HepG2 (cell line): Measurements from ENCODE around the gene UBR4. TPM values are rescaled to one million over a fixed set of nuclear protein-coding genes. Genes with fewer than 3 reads are reported as not detected.

ENCODE experiments used
- ATAC-seq: fragments of 200-7000 bp; cut with Tn5 transposase; 3 replicates; pipeline ENCODE4 v1.9.1; 2020; ENCODE audit warnings: mild to moderate bottlenecking, moderate library complexity
- BruUV-seq: library from RNA; stranded (reverse); fragments of 400-500 nt; replicated peaks from 2 replicates; lab custom pipeline; 2021; lab: Mats Ljungman, UMichigan
- CTCF ChIA-PET: fragments of 300-600 bp; formaldehyde crosslinking; extraction: SDS; loops from one replicate; lab custom pipeline; 2021; ENCODE audit warnings: low total read pairs, inconsistent platforms, low intra/inter-chr PET ratio; lab: Yijun Ruan, JAX
- POLR2A ChIA-PET: fragments of 350-600 bp; sonication (Branson Sonifier 250); formaldehyde crosslinking; loops from one replicate; lab custom pipeline; 2020; ENCODE audit warnings: antibody characterized with exemption, inconsistent platforms; lab: Yijun Ruan, JAX
- DNase-seq: peaks from one replicate; pipeline ENCODE4 v3.0.0-alpha.2; 2015; ENCODE audit warnings: low spot score
- FAIRE-seq: peaks from 3 replicates; lab custom pipeline; 2011; peaks lifted over from hg19 to GRCh38; lab: Jason Lieb, UNC
- H2AFZ ChIP-seq: one replicate; pipeline ENCODE4 v1.6.1; 2011; ENCODE audit warnings: low read length, inconsistent platforms
- H3K27ac ChIP-seq: fragments of 300-600 bp; 3 replicates; pipeline ENCODE4 v1.8.0; 2011; ENCODE audit warnings: mixed run types, mild to moderate bottlenecking, mixed read lengths, low read length, inconsistent platforms; ENCODE audit not compliant: insufficient read depth; ENCODE audit errors: extremely low read length
- H3K27me3 ChIP-seq, 2 experiments: fragments of 200-600 bp in 1 of 2; 2 replicates in 1 of 2; 3 replicates in 1 of 2; pipeline versions ENCODE4 v1.6.0 to v1.8.0; 2011; ENCODE audit warnings: low read length in 2 of 2, mild to moderate bottlenecking in 2 of 2, moderate library complexity in 2 of 2, inconsistent platforms in 1 of 2; ENCODE audit not compliant: insufficient read depth in 2 of 2, control insufficient read depth in 1 of 2
- H3K36me3 ChIP-seq, 2 experiments: fragments of 200-600 bp in 1 of 2; replicated peaks in 1 of 2; 2 replicates in 1 of 2; 3 replicates in 1 of 2; pipeline versions ENCODE4 v1.5.1 to v1.8.0; 2011; ENCODE audit warnings: low read length in 2 of 2, inconsistent platforms in 1 of 2; ENCODE audit not compliant: insufficient read depth in 2 of 2, control insufficient read depth in 1 of 2
- H3K4me1 ChIP-seq: 2 replicates; pipeline ENCODE4 v1.5.1; 2012; ENCODE audit warnings: low read length, inconsistent platforms; ENCODE audit not compliant: insufficient read depth
- H3K4me2 ChIP-seq: 2 replicates; pipeline ENCODE4 v1.6.0; 2011; ENCODE audit warnings: low read depth, low read length, inconsistent platforms
- H3K4me3 ChIP-seq, 3 experiments: fragments of 200-600 bp in 1 of 3; sonication (generic), shearing (Covaris generic) in 1 of 3; replicated peaks in 1 of 3; 2 replicates each; pipeline ENCODE4 v1.5.1; 2011 to 2016; ENCODE audit warnings: low read length in 3 of 3, inconsistent platforms in 2 of 3, low read depth in 2 of 3, mild to moderate bottlenecking in 2 of 3, control low read depth in 1 of 3, mixed read lengths in 1 of 3; ENCODE audit not compliant: insufficient read depth in 1 of 3
- H3K79me2 ChIP-seq: one replicate; pipeline ENCODE4 v1.6.1; 2011; ENCODE audit warnings: low read length, inconsistent platforms; ENCODE audit not compliant: insufficient read depth
- H3K9ac ChIP-seq: 2 replicates; pipeline ENCODE4 v1.6.0; 2011; ENCODE audit warnings: mild to moderate bottlenecking, low read depth, low read length, inconsistent platforms; ENCODE audit not compliant: insufficient read depth
- H3K9me3 ChIP-seq: 2 replicates; pipeline ENCODE4 v1.5.1; 2012; ENCODE audit warnings: mild to moderate bottlenecking, low read length
- H4K20me1 ChIP-seq: 2 replicates; pipeline ENCODE4 v1.6.0; 2011; ENCODE audit warnings: inconsistent platforms, mild to moderate bottlenecking, low read length, moderate library complexity; ENCODE audit not compliant: insufficient read depth
- AKAP8 ChIP-seq: sonication (generic); formaldehyde crosslinking; IDR thresholded peaks from 2 replicates; pipeline ENCODE4 v1.5.1; 2020; ENCODE audit warnings: mild to moderate bottlenecking, missing genetic modification reagents
- ATF6 ChIP-seq: sonication (generic); formaldehyde crosslinking; conservative IDR thresholded peaks from 2 replicates; pipeline ENCODE4 v1.4.0; 2020; ENCODE audit warnings: missing genetic modification reagents
- FOSL2 ChIP-seq: sonication (generic); formaldehyde crosslinking; IDR thresholded peaks from 2 replicates; pipeline ENCODE4 v1.4.0; 2020; ENCODE audit warnings: missing genetic modification reagents
- FOXP1 ChIP-seq, 2 experiments: fragments of 450-650 bp in 1 of 2; IDR thresholded peaks; 2 replicates each; pipeline ENCODE4 v1.6.1; 2017 to 2018; ENCODE audit warnings: antibody characterized with exemption in 1 of 2
- GABPA ChIP-seq, 2 experiments: IDR thresholded peaks; 2 replicates each; pipeline ENCODE4 v1.6.1; 2011 to 2016; ENCODE audit warnings: low read depth in 2 of 2, low read length in 1 of 2, missing biosample characterization in 1 of 2, missing genetic modification characterization in 1 of 2
- HNRNPL ChIP-seq: fragments of 200-400 bp; formaldehyde crosslinking; IDR thresholded peaks from 2 replicates; pipeline ENCODE4 v1.6.1; 2017; ENCODE audit warnings: mild to moderate bottlenecking, low read depth, low read length
- NFYC ChIP-seq: IDR thresholded peaks from 2 replicates; pipeline ENCODE4 v1.6.1; 2016; ENCODE audit warnings: missing genetic modification reagents, missing compliant biosample characterization
- NR2F2 ChIP-seq: IDR thresholded peaks from 2 replicates; pipeline ENCODE4 v1.6.1; 2012; ENCODE audit warnings: low read depth, inconsistent platforms, borderline replicate concordance
- RFXAP ChIP-seq: sonication (generic); formaldehyde crosslinking; IDR thresholded peaks from 2 replicates; pipeline ENCODE4 v1.4.0; 2020; ENCODE audit warnings: missing genetic modification reagents, borderline replicate concordance
- SOX13 ChIP-seq, 3 experiments: fragments of 450-650 bp in 1 of 3; sonication (generic) in 1 of 3; formaldehyde crosslinking in 1 of 3; IDR thresholded peaks in 2 of 3; conservative IDR thresholded peaks in 1 of 3; 2 replicates each; pipeline versions ENCODE4 v1.5.0 to v1.6.1; 2016 to 2020; ENCODE audit warnings: antibody characterized with exemption in 1 of 3, mild to moderate bottlenecking in 1 of 3, missing compliant biosample characterization in 1 of 3, missing genetic modification reagents in 1 of 3, moderate library complexity in 1 of 3
- SP1 ChIP-seq, 2 experiments: fragments of 450-650 bp in 1 of 2; sonication (generic) in 1 of 2; formaldehyde crosslinking in 1 of 2; IDR thresholded peaks; 2 replicates each; pipeline versions ENCODE4 v1.4.0 to v1.6.1; 2016 to 2020; ENCODE audit warnings: missing genetic modification reagents in 1 of 2
- ZBTB38 ChIP-seq: sonication (generic); formaldehyde crosslinking; IDR thresholded peaks from 2 replicates; pipeline ENCODE4 v1.5.1; 2020; ENCODE audit warnings: mild to moderate bottlenecking, missing genetic modification reagents
- ZNF232 ChIP-seq: sonication (generic); formaldehyde crosslinking; IDR thresholded peaks from 2 replicates; pipeline ENCODE4 v1.4.0; 2020; ENCODE audit warnings: missing genetic modification reagents, borderline replicate concordance
- ZNF460 ChIP-seq: sonication (generic); formaldehyde crosslinking; IDR thresholded peaks from 2 replicates; pipeline ENCODE4 v1.5.1; 2020; ENCODE audit warnings: missing genetic modification reagents, mild to moderate bottlenecking, borderline replicate concordance
- ZNF788 ChIP-seq: sonication (generic); formaldehyde crosslinking; IDR thresholded peaks from 2 replicates; pipeline ENCODE4 v1.5.0; 2020; ENCODE audit warnings: mild to moderate bottlenecking, missing genetic modification reagents, borderline replicate concordance
- ZZZ3 ChIP-seq: sonication (generic); formaldehyde crosslinking; IDR thresholded peaks from 2 replicates; pipeline ENCODE4 v1.4.0; 2020; ENCODE audit warnings: missing genetic modification reagents, mild to moderate bottlenecking, borderline replicate concordance
- WGBS: methylation state at CpG from one replicate; pipeline ENCODE4 v1.1.6; 2017; ENCODE audit warnings: low lambda C conversion rate; 5-methylcytosine and 5-hydroxymethylcytosine counted together
- in situ Hi-C: cut with HindIII; loops from 2 replicates; pipeline ENCODE4 v1.10.0; 2017; ENCODE audit warnings: low pct_unique_long_range_greater_than_20kb; ENCODE audit not compliant: extremely low pct_ligation_motif_present
- intact Hi-C: fragments of 100-400 bp; cut with micrococcal nuclease; formaldehyde crosslinking; loops from one replicate; pipeline ENCODE4 v1.10.0; 2022; ENCODE audit not compliant: unreplicated experiment
- polyA plus RNA-seq, 8 experiments: library from polyadenylated mRNA; depleted of rRNA in 3 of 8; stranded (reverse) in 7 of 8; unstranded in 1 of 8; fragments of >200 nt; fragmentation: Illumina TruSeq in 4 of 8; extraction: Trizol in 4 of 8; gene quantifications; 2 replicates each; pipeline versions ENCODE4 v1.2.1 to v1.2.3, GENCODE V29; 2011 to 2016; ENCODE audit warnings: low read depth in 4 of 8, missing spikeins in 1 of 8, mixed read lengths in 1 of 8; ENCODE audit not compliant: insufficient read depth in 1 of 8
- total RNA-seq, 5 experiments: library from RNA; depleted of rRNA; stranded (reverse); fragments of >200 nt; fragmentation: Illumina TruSeq; extraction: Trizol; gene quantifications; 2 replicates each; pipeline ENCODE4 v1.2.3, GENCODE V29; 2016; ENCODE audit warnings: low read depth in 1 of 5
- TF ChIP-seq, protein P1 (sequence below): IDR thresholded peaks from 2 replicates; pipeline ENCODE4 v1.6.1; 2016; ENCODE audit warnings: mild to moderate bottlenecking, missing biosample characterization, missing genetic modification reagents
- TF ChIP-seq, protein P2 (sequence below): sonication (generic); formaldehyde crosslinking; IDR thresholded peaks from 2 replicates; pipeline ENCODE4 v1.4.0; 2020; ENCODE audit warnings: mild to moderate bottlenecking, missing genetic modification reagents

The UBR4 gene
- total and polyA plus RNA-seq, 2 of the 13 experiments (the other 11 are each of a cell fraction or from before 2014, with no cell fraction given) = 59.1 to 106 TPM

- no peak for TF ChIP-seq RFXAP (CRISPR knock-in tag)
Measured at GRCh38 chr1:19220991-19221390, 10.9 kb upstream of the UBR4 start (continued).

DNA sequence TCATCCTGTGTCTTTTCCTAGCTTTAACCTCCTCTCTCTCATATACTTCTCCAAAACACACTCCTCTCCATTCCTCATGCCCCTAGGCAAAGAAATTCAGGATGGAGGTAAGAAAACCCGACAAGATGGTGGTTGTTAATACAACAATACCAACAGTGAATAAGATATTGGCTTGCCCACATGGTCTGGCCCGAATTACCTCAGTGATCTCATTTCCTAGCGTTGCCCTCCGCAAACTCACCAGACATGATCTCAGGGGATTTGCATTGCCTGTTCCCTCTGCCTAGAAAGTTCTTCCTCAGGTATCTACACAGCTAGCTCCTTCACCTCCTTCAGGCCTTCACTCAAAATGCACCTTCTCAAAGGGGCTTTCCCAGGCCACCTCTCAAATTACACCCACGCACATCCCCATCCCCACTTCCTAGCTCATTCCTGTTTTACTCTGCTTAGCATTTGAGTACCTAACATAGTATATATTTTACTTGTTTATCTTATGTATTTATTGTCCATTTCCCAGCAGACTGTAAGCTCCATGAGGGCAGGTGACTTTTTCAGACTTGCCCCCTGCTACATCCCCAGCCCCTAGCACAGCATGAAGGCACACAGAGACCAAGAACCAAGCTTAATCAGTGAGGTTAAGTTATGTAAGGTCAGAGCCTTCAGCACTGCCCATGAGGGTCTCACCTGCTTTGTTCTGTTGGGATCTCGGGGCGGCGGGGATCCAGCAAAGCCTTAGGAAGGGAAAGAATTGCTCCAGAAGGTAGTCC is 10.2 kb upstream of the UBR4 start:
- no peak overlapping the region for H3K27ac ChIP-seq
- TF ChIP-seq ATF6 (no peak), FOSL2 (CRISPR knock-in tag) (no peak), ZBTB38 (CRISPR knock-in tag) (no peak), FOXP1 (IDR thresholded peaks at IDR 0.05) (no peak), FOXP1 (CRISPR knock-in tag; IDR thresholded peaks at IDR 0.05) (no peak), ZZZ3 (CRISPR knock-in tag) (no peak), AKAP8 (CRISPR knock-in tag) (no peak), SOX13 (IDR thresholded peaks at IDR 0.05) (no peak), SOX13 (CRISPR knock-in tag; conservative IDR thresholded peaks at IDR 0.05 in 1 of 2, IDR thresholded peaks at IDR 0.05 in 1 of 2) (no peak), ZNF232 (CRISPR knock-in tag) (no peak), NFYC (CRISPR knock-in tag) (no peak), GABPA (IDR thresholded peaks at IDR 0.05; ENCODE audit: low read depth, low read length) (no peak), GABPA (CRISPR knock-in tag; IDR thresholded peaks at IDR 0.05; ENCODE audit: low read depth) (no peak), HNRNPL (no peak), ZNF788 (CRISPR knock-in tag) (no peak), ZNF460 (no peak), SP1 (IDR thresholded peaks at IDR 0.05) (no peak), SP1 (CRISPR knock-in tag; IDR thresholded peaks at IDR 0.05) (no peak), NR2F2 (no peak)
- TF ChIP-seq, protein P1, sequence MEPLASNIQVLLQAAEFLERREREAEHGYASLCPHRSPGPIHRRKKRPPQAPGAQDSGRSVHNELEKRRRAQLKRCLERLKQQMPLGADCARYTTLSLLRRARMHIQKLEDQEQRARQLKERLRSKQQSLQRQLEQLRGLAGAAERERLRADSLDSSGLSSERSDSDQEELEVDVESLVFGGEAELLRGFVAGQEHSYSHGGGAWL (CRISPR knock-in tag) = no peak
- TF ChIP-seq, protein P2, sequence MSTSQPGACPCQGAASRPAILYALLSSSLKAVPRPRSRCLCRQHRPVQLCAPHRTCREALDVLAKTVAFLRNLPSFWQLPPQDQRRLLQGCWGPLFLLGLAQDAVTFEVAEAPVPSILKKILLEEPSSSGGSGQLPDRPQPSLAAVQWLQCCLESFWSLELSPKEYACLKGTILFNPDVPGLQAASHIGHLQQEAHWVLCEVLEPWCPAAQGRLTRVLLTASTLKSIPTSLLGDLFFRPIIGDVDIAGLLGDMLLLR (CRISPR knock-in tag) = no peak
- WGBS = 97% methylated on average over 8 of the region's 8 CpGs

More for the DNA sequence above, 10.2 kb upstream of the UBR4 start:
- Histone ChIP-seq H3K9ac (no peak overlapping the region), H3K9me3 (no peaks in the 10 kb centered on the region), H2AFZ (no peak overlapping the region), H4K20me1 (no peaks in the 10 kb centered on the region), H3K27me3 (no peaks in the 10 kb centered on the region), H3K36me3 (peaks cover 29 to 68% of the 10 kb centered on the region in 2 experiments), H3K79me2 (no peaks in the 10 kb centered on the region), H3K4me1 (peaks cover 27% of the 10 kb centered on the region), H3K4me3 (no peak overlapping the region), H3K4me2 (no peak overlapping the region)
- FAIRE-seq = no peak
- in situ Hi-C loops (no loop called here), intact Hi-C loops (no loop called here)
- DNase-seq = no peak
- ChIA-PET CTCF (no interaction called here), POLR2A (interaction anchor here (2.6 kb wide), 1 partner anchor 9 kb away, joined by 10 read pairs; no protein-coding TSS in a partner anchor)
- ATAC-seq = no peak
- BruUV-seq = no TSS peak
